Activated CD8-positive, alpha-beta memory T cell treated with anti-CD3 and anti-CD28 coated beads, Interleukin-2, amount 50 U/mL, for 4 hours (primary cell): ENCODE data around the gene NRXN3.

ENCODE experiments used
- DNase-seq: peaks from one replicate; pipeline ENCODE4 v3.0.0-alpha.2; 2020

The NRXN3 gene

DNA sequence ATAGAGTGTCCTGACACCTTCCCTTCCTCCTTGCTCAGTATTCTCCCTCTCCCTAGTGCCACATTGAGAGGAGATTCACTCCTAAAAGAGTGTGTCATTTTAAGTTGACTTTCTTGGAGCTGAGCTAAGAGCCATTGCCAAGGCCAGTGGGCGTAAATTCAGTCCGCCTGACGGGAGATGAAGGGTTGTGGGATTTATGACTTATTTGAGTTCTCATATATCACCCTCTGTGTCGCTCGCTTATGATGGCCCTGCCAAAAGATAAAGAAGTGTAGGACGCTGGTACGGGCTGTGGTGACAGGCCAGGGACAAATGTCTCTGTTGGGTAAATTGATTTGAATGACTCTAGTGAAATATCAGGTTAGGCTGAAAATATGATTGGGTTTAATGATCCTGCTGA, 867.4 kb downstream of the NRXN3 start:
- DNase-seq: no peak

GRCh38 chr14:79040790-79041189, 870.6 kb downstream of the NRXN3 start:
- DNase-seq: no peak

GRCh38 chr14:79043194-79043889, 873.2 kb downstream of the NRXN3 start:
- no peak for DNase-seq

- DNase-seq: no peak
These were observed 874.9 kb downstream of the NRXN3 start for GRCh38 chr14:79044894-79045624.

GRCh38 chr14:79050787-79051727, 880.9 kb downstream of the NRXN3 start:
- no peak for DNase-seq

DNA sequence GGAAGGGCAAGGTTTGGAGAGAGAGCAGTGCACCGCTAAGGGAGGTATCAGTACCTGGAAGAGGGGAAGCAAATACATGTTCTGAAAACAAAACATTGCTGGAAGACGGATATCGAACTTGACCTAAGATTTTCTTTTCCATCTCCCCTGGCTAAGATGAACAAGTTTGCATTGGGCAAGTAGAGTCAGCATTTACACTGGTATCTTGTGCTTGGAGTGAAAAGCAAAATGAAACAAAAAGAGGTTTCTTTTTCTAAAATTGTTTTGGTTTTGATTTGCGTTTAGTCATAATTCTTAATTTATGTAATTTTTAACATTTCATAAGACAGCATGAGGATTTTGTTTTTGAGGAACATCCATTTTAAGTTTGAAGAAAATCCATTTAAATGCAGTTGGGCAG, 881.6 kb downstream of the NRXN3 start:
- no peak for DNase-seq

- no peak for DNase-seq
These were observed 886.7 kb downstream of the NRXN3 start for GRCh38 chr14:79056879-79057278.

DNA sequence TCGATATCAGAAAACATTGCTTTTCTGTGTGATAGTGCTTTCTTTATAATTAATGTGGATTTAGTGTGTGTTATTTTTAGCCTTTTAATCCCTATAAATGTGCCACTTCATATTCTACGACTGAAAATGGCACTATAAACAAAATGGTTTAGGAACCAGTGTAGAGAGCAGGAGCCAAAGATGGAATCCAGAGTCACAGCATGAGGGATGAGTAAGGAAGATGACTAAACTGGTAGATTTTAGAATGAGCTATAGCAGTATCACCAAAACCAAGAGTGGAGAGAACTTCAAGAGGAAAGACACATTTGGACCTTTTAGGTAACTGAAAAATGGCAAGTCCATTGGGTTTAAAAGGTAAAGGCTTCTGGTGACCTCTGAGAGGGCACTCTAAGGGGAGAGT, 887.2 kb downstream of the NRXN3 start:
- DNase-seq: no peak

GRCh38 chr14:79062226-79062625, 892.1 kb downstream of the NRXN3 start:
- DNase-seq: no peak

DNA sequence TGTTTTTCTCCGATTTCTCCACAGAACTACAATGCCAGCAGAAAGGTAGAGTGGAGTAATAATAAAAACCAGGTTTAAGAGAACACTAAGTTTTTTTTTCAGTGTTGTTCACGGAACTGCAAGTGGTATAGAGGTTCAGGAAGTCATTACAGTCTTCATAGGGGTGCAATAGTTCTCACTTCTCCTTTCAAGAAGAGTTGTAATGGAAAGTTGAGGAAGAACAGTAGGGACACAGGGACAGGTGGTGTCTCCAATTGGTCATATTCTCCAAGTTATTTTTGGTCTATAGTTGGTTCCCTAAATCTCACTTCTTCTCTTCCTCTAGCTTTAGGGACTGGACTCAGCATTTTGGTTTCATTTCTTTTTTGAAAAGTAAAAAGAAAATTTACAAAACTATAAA, 894.0 kb downstream of the NRXN3 start:
- no peak for DNase-seq

DNA sequence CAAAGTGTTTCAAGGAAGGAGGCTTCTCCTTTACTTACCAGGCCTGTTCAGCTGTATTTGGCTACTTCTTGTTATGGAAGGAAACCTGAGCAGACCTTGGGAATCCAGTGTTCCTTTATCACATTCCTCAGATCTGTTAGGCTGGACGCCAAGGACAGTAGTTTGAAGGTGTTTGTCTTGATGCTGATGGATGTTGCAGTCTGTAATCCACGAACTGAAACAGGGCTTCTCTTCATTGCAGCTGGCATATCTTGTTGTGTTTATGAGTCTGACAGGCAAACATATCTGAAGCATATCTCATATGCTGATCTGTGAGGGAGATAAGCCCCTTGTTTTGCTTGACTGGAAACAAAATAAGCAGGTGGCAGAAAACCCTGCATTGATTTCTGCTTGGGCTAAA, 904.3 kb downstream of the NRXN3 start:
- DNase-seq: no peak

GRCh38 chr14:79076428-79076827, 906.3 kb downstream of the NRXN3 start:
- DNase-seq: no peak

DNA sequence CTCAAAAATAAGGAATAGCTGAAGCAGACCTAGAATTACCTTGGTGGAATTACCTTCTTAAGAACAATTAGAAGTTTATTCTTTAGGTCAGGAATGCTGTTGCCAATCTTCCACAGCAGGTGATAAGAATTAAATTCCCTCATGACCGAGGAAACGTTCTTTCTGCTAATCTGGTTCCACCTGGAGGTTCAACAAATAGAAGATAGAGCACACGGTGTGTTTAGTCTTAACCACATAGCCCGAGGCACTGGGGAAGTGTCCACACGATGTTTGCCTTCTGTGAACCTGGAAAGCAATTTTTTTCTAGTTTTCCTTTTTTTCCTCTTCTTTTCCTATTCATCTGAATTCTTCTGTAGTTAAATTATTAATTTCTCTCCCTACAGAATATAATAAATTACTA, 906.9 kb downstream of the NRXN3 start:
- DNase-seq: no peak

GRCh38 chr14:79080040-79080439, 909.9 kb downstream of the NRXN3 start:
- DNase-seq: no peak

DNA sequence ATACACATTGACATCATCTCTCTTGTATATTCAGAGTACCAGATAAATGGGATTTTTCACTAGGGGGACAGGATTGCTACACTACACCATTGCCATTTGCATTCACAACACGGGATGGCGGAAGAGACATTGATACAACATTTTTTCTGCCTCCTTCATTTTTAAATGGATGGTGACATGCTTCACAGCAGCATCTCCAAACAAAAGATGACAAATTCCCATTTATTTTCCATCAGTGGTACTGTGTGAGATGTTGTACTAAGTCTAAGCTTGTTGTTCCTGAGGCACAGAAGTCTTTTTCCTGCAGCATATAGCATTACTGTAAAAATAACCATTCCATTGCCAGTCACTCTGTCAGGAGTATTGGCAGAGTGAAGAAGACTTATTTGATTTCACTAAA, 912.7 kb downstream of the NRXN3 start:
- no peak for DNase-seq

DNA sequence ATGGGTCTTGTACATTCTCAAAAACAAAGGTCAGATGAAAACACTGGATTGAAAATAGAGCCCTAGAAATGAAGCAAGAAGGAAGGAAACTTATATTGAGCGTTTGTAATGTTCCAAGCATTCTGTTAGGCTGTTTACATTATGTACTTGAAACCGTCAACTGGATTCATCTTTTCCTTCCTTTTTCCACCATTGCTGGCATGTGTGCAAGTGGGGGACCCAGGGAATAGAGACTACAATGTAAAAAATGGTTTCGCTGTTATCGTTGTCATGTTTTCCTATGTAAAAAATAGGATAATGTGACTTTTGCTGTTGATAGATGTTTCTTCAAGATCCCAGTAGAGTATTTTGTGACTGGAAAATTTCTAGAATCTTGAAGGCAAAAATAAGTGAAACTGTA, 913.2 kb downstream of the NRXN3 start:
- DNase-seq: no peak

- no peak for DNase-seq
These were observed 914.7 kb downstream of the NRXN3 start for GRCh38 chr14:79084861-79085260.

DNA sequence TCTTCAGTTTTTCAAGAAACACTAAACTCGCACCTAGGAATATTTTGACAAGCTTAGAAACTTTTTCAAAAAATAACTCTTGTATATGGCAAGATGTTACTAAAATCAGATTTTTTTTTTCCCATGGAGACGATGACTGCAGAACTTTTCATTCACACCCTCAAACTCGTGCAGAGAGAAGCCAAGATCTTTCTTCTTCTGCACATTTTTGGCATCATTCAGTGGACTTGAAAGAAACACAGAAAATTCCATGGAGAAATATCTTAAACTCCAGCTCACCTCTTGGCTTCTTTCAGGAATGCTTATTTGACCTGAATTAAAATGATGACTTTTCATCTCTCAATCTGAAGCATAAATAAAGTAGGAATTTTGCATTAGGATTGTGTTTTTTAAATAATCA, 919.4 kb downstream of the NRXN3 start:
- no peak for DNase-seq

DNA sequence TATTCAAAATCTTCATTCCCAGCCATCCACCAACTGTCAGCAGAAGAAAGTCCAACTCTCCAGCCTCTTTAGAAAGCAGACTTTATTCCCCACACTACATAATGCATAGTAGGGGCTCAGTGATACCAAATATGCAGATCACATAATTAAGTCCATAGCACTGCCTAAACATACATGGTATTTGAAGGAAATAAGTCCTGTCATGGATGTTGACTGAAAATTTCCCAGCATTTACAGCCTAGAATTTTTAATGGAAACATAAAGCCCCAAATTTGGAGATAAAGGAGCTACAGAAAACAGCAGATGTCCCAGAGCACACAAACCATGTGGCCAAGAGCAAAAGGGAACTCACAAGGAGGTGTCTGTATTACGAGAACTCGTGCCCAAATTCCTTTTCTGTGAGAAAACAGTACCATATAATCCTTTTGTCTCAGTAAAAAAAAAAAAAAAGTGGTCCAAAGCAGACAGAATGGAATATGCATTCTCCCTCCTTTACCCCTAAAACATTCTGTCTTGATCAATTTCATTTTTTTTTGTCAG, 920.5 kb downstream of the NRXN3 start:
- DNase-seq: no peak

GRCh38 chr14:79091381-79091963, 921.3 kb downstream of the NRXN3 start:
- DNase-seq: no peak

- no peak for DNase-seq
These were observed 923.4 kb downstream of the NRXN3 start for GRCh38 chr14:79093531-79093930.

GRCh38 chr14:79094951-79095350, 924.8 kb downstream of the NRXN3 start:
- DNase-seq: no peak

DNA sequence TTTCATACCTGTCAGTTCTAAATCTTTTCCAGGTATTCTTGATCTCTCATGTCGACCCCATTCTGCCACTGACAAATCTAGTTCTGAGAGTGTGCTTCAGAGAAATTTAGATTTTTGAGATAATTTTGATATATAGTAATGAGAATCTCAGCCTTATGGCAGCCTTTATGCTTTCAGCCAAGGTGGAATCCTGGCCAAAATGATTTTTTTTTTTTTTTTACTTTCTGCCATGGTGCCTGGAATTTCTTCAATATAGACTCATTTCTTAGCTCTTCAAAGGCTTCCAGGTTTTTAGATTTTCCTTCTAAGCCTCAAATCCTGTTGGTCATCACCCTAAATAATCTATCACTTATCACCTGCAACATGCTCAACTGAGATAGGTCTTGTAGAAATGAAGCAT, 926.6 kb downstream of the NRXN3 start:
- no peak for DNase-seq
